CD4-positive, alpha-beta T cell treated with Interleukin-4 for 4 hours (primary cell): Measurements from ENCODE around the gene CACUL1.
"Not testable (repeated sequence)": the region's sequence is repeated elsewhere in the genome, so short reads cannot be mapped to it uniquely, and the experiment has no call there.

Source experiments
- DNase-seq: peaks from one replicate; pipeline ENCODE4 v3.0.0-alpha.2; 2020

The CACUL1 gene

DNA sequence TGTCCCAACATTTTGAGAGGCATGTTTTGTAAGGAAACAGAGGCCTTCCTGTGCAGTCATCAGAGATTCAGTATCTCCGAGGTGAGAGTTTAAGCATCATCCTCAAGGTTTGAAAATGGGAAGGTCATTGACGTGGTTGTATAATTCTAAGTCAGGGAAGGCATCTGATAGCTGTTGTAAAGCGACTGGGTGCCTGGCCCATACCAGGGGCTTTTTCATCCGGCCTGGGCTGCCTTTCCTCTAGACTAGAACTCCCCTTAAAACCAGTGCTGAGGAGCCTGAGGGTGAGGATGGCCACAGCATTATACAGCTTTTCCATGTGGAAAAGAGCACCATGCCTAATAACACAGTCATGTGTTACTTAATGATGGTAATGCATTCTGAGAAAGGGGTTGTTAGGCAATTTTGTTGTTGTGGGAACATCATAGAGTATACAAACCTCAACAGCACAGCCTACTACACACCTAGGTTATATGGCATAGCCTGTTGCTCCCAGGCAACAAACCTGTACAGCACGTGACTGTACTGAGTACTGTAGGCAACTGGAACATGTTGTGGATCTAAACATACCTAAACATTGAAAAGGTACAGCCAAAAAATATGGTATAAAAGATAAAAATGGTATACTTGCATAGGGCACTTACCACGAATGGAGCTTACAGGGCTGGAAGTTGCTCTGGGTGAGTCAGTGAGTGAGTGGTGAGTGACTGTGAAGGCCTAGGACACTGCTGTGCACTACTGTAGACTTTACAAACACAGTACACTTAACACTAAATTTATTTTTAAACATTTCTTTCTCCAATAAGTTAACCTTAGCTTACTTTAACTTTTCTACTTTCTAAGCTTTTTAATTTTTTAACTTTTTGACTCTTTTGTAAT lies 13.5 kb upstream of the CACUL1 start:
- DNase-seq, result no peak

DNA sequence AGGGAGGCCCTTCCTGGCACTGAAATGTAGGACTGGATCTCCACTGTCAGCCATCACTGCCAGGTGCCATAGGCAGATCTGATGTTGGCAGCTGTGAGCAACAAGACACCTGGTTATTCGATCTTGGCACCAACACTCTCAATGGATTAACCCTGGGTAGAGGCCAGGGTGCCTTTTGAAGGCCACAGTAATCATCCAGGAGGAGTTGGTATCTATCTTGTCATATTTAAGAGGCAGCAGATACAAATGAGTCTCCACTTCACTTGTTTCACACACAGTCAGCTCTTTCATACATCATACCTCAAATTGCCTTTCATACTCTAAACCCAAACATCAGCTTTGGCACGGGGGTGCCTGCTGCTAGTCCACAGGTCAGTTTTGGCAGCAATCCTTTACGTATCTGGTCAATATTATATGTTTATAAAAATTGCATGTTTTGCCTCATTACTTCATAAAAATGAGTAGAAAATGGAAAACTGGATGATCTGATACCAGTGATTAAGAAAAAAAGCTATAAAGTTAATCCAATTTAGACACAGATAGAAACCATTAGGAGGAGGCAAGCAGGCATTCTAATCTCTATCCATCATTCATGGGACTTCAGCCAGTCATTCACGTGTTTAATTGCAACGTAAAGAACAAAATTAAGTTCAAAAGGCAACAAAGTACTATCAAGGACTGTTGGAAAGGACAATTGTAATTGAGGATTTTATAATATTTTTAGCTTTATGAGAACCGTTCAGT lies 12.7 kb upstream of the CACUL1 start:
- DNase-seq, result no peak

GRCh38 chr10:118764195-118764594 lies 9.4 kb upstream of the CACUL1 start:
- no peak for DNase-seq

DNA sequence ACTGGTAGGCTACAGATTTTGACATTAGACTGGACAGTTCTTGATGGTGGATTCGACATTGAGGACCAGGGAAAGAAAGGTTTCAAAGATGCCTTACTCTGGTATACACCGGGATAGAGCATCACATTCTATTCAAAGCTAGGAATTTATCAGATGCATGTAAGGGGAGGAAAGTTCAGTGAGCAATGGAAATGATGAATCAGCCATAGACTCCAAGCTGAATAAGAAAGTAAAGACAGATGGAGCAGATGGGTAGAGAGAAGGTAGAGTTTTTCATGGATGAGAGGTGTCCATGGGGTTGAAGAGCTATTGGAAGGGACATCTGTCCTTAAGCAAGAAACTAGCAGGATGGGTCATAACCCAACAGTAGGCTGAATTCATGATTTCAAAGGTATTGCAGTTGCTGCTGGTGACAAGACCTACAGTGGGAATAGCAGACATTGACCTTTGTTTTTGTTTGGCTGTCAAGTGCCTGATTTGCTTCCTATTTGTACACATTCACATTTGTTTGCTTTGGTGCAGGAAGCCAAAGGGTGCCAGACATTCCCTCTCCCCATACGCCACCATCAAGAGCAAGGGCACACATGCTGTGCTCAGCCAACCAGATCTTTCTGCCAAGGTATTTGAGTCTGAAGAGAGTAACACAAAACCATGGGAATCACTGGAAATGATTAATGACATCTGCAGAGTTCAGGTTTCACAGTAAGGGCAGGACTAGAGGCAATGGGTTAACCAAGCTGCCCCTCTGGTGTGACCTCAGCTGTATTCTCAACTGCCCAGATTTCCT lies 8.6 kb upstream of the CACUL1 start:
- DNase-seq, result no peak

DNA sequence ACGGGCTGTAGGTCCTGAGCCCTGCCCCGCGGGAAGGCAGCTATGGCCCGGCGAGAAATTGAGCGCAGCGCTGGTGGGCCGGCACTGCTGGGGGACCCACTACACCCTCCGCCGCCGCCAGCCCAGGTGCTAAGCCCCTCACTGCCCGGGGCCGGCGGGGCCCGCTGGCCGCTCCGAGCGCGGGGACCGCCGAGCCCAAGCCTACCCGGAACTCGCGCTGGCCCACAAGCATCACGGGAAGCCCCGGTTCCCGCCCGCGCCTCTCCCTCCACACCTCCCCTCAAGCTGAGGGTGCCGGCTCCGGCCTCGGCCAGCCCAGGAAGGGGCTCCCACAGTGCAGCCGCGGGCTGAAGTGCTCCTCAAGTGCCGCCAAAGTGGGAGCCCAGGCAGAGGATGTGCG lies 5.5 kb upstream of the CACUL1 start:
- no peak for DNase-seq

DNA sequence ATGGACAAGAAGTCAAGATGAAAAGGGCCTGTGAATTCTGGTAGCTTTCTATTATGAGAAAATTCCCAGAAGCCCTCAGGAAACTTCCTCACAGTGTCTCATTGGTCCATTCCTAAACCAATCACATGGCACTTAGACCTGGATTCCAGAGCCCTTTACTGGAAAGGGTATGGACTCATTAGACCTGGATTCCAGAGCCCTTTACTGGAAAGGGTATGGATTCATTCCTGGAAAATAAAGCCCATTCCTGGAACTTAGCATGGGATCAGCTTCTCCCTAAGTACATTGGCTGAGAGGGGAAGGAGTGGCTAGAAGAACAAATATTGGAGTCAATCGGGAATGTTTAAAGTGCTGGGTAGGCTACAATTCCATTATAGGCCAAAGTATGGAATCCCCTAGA lies 3.7 kb upstream of the CACUL1 start:
- DNase-seq, result no peak

DNA sequence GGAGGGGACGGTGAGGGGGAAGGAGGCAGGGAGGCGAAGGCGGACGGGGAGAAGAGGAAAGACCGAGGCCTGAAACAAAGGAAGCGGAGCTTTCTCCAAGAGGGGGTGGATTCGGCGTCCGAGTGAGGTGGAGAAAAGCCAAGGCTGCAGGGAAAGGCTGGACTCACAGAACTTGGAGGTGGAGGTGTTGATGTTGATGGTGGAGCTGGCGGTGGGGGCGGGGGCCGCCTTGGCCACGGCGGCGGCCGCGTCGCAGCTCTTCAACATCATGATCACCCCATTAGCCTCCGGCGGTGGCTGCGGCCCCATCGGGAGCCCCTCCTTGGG lies 578 bp downstream of the CACUL1 start:
- peak; percentile 3 for DNase-seq

DNA sequence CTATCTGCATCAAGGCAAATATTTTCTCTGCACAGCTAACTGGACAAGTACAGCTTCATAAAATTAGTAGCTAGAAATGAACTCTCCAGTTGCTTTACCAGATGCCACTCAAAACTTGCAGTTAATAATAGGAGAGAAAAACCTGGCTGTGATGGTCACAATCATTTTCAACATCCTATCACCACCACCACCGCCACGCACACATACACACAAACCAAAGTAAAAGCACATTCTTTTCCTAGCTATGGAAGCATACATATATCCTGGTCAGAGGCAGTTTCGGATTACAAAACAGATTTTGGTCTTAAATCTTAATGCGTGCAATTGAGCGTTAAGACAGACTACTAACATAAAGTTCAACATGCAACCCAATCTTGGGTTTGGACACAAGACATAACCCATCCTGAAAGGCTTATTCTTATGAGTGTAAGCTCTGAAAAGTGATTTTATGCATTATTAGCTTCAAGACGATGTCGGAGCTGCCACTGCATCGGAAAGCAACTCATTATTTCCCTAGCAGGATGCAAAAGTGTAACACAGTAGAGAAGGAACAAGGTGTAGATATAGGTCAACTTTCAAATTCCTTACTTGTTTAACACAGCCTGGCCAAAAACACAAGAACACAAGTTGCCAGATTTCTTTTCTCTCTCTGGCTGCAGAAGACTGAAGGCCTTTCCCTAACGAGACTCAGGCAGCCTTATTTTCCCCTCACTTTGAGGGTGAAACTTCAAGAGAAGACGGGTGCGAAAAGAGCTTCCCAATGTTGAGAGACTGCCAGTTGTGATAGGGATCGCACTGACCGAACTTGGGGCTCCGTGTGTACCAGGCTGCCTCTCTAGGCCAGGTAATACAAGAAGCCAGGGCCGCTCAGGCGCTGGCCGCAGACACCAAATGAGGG lies 1.2 kb downstream of the CACUL1 start:
- DNase-seq, result peak; percentile 12

DNA sequence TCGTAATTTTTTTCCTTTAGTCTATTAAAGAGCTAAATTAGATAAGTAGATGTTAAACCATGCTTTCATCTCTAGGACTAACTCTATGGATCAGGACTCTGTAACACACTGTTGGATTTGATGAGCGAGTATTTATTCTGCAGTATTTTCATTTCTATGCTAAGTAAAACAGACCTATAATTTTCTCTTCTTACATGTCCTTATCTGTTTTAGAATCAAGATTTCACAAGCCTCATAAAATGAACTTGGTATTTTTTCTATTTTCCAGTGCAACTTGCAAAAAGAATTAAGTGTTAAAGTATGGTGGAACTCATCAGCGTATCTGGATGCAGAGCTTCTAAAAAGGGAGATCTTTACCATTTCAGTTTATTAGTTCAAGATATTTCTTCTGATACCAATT lies 2.4 kb downstream of the CACUL1 start:
- no peak for DNase-seq

- no peak for DNase-seq
These were observed 3.5 kb downstream of the CACUL1 start for GRCh38 chr10:118751265-118751664.

DNA sequence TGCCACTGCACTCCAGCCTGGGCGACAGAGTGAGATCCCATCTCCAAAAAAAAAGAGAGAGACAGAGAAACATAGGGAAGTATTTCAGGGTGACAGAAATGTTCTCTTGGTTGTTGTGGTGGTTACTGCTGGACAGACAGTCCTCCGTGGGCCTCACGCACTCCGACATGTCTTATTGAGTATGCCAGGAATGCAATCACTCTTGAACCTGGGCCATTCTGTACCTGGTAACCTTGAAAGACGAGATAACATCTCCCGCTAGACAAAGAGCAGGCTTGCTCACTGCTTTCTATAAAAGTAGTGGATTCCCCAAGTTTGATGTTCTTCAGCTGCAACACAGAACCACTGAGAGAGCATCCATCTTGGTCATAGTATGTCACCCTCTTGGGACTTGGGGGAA lies 6.7 kb downstream of the CACUL1 start:
- DNase-seq, result no peak

DNA sequence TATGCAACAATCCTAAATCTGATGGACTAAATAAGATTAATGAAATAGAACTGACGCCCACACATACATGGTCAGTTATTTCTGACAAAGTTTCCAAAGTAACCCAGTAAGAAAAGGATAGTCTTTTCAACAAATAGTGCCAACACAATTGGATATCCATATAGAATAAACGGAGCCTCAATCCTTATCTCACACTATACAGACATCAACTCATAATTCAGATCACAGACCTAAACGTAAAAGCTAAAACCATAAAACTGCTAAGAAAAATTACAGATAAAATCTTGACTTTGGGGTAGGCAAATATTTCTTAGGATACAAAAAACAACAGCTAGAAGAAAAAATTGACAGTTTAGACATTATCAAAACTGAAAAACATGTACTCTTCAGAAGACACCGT lies 8.5 kb downstream of the CACUL1 start:
- no peak for DNase-seq

DNA sequence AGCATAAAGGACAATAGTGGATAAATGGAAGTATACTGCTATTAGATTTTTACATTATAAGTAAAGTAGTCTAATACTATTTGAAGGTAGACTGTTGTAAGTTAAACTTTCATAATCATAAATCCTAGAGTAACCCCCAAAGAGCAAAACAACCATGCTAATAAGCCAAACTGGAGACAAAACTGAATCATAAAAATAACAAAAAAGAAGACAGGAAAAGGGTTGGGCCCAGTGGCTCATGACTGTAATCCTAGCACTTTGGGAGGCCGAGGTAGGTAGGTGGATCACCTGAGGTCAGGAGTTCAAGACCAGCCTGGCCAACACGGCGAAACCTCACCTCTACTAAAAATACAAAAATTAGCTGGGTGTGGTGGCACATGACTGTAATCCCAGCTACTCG lies 9.7 kb downstream of the CACUL1 start:
- no peak for DNase-seq

GRCh38 chr10:118744346-118744918 lies 10.3 kb downstream of the CACUL1 start:
- DNase-seq, result not testable (repeated sequence)

GRCh38 chr10:118742782-118743181 lies 12.0 kb downstream of the CACUL1 start:
- DNase-seq, result no peak

DNA sequence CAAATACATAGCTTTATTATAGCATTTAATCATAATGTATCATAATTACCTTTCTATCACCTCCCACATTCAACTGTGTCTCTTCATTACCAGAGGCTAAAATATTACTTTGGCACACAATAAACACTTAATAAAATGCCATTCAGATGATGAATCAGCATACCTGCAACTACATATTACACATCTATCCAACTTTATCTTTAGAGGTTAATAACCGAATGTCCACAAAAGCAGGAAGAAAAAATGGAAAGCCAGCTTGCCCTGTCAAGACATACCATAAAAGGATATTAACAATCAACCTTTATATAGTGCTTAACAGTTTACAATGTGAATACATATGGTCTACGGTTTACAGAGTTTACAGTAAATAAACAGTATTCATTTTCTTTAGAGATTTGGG lies 12.7 kb downstream of the CACUL1 start:
- no peak for DNase-seq

GRCh38 chr10:118738406-118738805 lies 16.4 kb downstream of the CACUL1 start:
- no peak for DNase-seq

- no peak for DNase-seq
These were observed 17.0 kb downstream of the CACUL1 start for GRCh38 chr10:118737603-118738302.

DNA sequence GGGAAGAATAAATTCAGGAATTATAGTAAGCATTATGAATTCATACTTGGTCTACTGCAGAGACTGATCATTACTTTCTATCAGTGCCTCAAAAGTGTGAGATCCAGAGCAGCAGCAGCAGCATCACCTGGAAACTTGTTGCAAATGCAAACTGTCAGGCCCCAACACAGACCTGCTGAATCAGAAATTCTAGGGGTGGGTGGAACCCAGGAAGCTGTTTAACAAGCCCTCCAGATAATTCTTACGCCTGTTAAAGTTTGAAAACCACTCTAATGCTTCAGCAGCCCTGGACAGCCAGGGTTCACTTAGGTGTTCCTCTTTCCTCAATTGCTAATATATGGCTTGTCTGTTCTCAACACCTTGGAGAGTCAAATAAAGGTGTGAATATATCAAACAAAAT lies 19.5 kb downstream of the CACUL1 start:
- no peak for DNase-seq

DNA sequence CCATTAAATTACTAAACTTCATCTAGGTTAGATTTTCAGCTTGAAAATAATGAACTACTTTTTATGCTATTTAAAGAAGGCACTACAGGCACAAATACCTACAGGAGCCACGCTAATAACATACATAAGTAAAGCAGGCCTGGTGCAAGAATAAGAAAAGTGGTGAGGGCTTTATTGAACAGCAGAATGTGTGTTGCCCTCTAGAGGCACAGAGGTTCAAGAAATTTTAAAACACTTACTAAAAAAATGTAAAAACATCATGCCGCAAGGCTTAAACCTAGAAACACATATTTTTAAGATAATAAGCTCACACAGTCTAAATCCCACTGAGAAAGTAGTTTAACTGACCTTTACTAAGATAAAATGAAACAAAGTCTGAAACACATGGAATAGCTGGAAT lies 20.3 kb downstream of the CACUL1 start:
- no peak for DNase-seq
